K562 (cell line): ENCODE data around the gene TRIM38. TPM values are rescaled to one million over a fixed set of nuclear protein-coding genes. Genes with fewer than 3 reads are reported as not detected.
A peak's percentile ranks its signal among the peaks of the same experiment; 100 is the strongest.

Source experiments
- CCAR2 ChIP-seq: fragments of 200-400 bp; formaldehyde crosslinking; IDR thresholded peaks from 2 replicates; pipeline ENCODE4 v1.6.1; 2017; ENCODE audit warnings: mild to moderate bottlenecking, low read depth, low read length
- ELF1 ChIP-seq: fragments of 200-800 bp; sonication (Bioruptor generic); IDR thresholded peaks from 2 replicates; pipeline ENCODE4 v1.6.1; 2016; ENCODE audit warnings: missing genetic modification characterization, missing compliant biosample characterization
- ETV1 ChIP-seq: fragments of 450-650 bp; conservative IDR thresholded peaks from 2 replicates; pipeline ENCODE4 v1.6.1; 2016; ENCODE audit warnings: missing genetic modification characterization, control low read depth, low read depth, missing compliant biosample characterization
- EZH2 ChIP-seq: IDR thresholded peaks from 2 replicates; pipeline ENCODE4 v1.6.1; 2012; ENCODE audit warnings: low read depth, mild to moderate bottlenecking, inconsistent platforms, low read length, borderline replicate concordance
- FOSL1 ChIP-seq: fragments of 200-800 bp; sonication (Bioruptor generic); conservative IDR thresholded peaks from 2 replicates; pipeline ENCODE4 v1.6.1; 2016; ENCODE audit warnings: missing genetic modification characterization, missing compliant biosample characterization
- FUS ChIP-seq: fragments of 200-400 bp; formaldehyde crosslinking; optimal IDR thresholded peaks from 2 replicates; pipeline ENCODE3; 2017; ENCODE audit warnings: low read depth, low read length
- HDAC8 ChIP-seq: fragments of 450-650 bp; IDR thresholded peaks from 2 replicates; pipeline ENCODE4 v1.6.1; 2016; ENCODE audit warnings: mild to moderate bottlenecking, missing genetic modification characterization, moderate library complexity, missing compliant biosample characterization
- KDM5B ChIP-seq: fragments of 200-600 bp; sonication (generic); IDR thresholded peaks from 2 replicates; pipeline ENCODE4 v1.6.1; 2012; ENCODE audit warnings: low read depth, mild to moderate bottlenecking, moderate library complexity, low read length, control low read depth, inconsistent platforms; ENCODE audit not compliant: insufficient replicate concordance
- MED1 ChIP-seq: sonication (generic); formaldehyde crosslinking; IDR thresholded peaks from 2 replicates; pipeline ENCODE4 v1.8.1; 2023; ENCODE audit warnings: missing genetic modification reagents, borderline replicate concordance
- OTX1 ChIP-seq: fragments of 450-650 bp; formaldehyde crosslinking; IDR thresholded peaks from 2 replicates; pipeline ENCODE4 v1.4.0; 2022; ENCODE audit warnings: mild to moderate bottlenecking
- POLR3G ChIP-seq: IDR thresholded peaks from 2 replicates; pipeline ENCODE4 v1.6.1; 2011; ENCODE audit not compliant: insufficient read length, insufficient replicate concordance; ENCODE audit errors: extremely low read depth
- RBM39 ChIP-seq: fragments of 200-400 bp; formaldehyde crosslinking; optimal IDR thresholded peaks from 2 replicates; pipeline ENCODE3; 2018; ENCODE audit warnings: low read depth, low read length
- RHOXF2B ChIP-seq: fragments of 250-450 bp; sonication (Bioruptor Pico); conservative IDR thresholded peaks from 2 replicates; pipeline ENCODE4 v1.5.1; 2021
- SMARCA4 ChIP-seq: fragments of 450-650 bp; IDR thresholded peaks from 2 replicates; pipeline ENCODE4 v1.6.1; 2016
- SMARCC2 ChIP-seq: fragments of 450-650 bp; IDR thresholded peaks from 2 replicates; pipeline ENCODE4 v1.6.1; 2017; ENCODE audit warnings: antibody characterized with exemption, moderate library complexity, mild to moderate bottlenecking, low read depth
- XRCC4 ChIP-seq: IDR thresholded peaks from one replicate; pipeline ENCODE4 v1.6.1; 2011; ENCODE audit not compliant: insufficient read depth, insufficient read length; ENCODE audit errors: extremely low read depth
- ZBTB7A ChIP-seq: IDR thresholded peaks from 2 replicates; pipeline ENCODE4 v1.6.1; 2011; ENCODE audit warnings: low read depth, mild to moderate bottlenecking, low read length, moderate library complexity, borderline replicate concordance; ENCODE audit not compliant: control insufficient read depth
- ZNF41 ChIP-seq: fragments of 250-450 bp; sonication (Bioruptor Pico); conservative IDR thresholded peaks from 2 replicates; pipeline ENCODE4 v1.4.0; 2020; ENCODE audit warnings: mild to moderate bottlenecking
- ZNF77 ChIP-seq: fragments of 250-450 bp; sonication (Bioruptor Pico); IDR thresholded peaks from 2 replicates; pipeline ENCODE4 v1.5.0; 2020
- polyA plus RNA-seq, 8 experiments: library from polyadenylated mRNA; depleted of rRNA in 4 of 8; stranded (reverse) in 5 of 8; unstranded in 3 of 8; fragments of >200 nt; fragmentation: Nextera tagmentation in 2 of 8; fragmentation: Illumina TruSeq in 1 of 8; extraction: Ambion mirVana in 2 of 8; extraction: Trizol in 1 of 8; gene quantifications; 2 replicates each; pipeline versions ENCODE4 v1.2.1 to v1.2.3, GENCODE V29; 2011 to 2014; ENCODE audit warnings: inconsistent platforms in 1 of 8, missing spikeins in 1 of 8
- total RNA-seq, 7 experiments: library from RNA; depleted of rRNA in 6 of 7; stranded (reverse); fragments of >200 nt in 6 of 7; fragmentation: Illumina TruSeq in 2 of 7; extraction: Trizol in 2 of 7; gene quantifications; 2 replicates each; pipeline versions ENCODE4 v1.2.1 to v1.2.3, GENCODE V29; 2011 to 2021; ENCODE audit warnings: low replicate concordance in 1 of 7
- TF ChIP-seq, protein P1 (sequence below), 3 experiments: fragments of 200-800 bp in 1 of 3; fragments of 250-450 bp in 1 of 3; fragments of 450-650 bp in 1 of 3; sonication (Bioruptor Pico) in 1 of 3; sonication (Bioruptor generic) in 1 of 3; formaldehyde crosslinking in 1 of 3; IDR thresholded peaks; 2 replicates each; pipeline versions ENCODE4 v1.6.1 to v1.8.0; 2016 to 2022; ENCODE audit warnings: mild to moderate bottlenecking in 2 of 3, missing genetic modification characterization in 2 of 3, missing compliant biosample characterization in 1 of 3, moderate library complexity in 1 of 3
- TF ChIP-seq, protein P2 (sequence below), 2 experiments: fragments of 450-650 bp in 1 of 2; sonication (generic) in 1 of 2; formaldehyde crosslinking; conservative IDR thresholded peaks; 2 replicates each; pipeline versions ENCODE4 v1.4.0 to v1.8.1; 2020 to 2022; ENCODE audit warnings: mild to moderate bottlenecking in 1 of 2, missing genetic modification reagents in 1 of 2
- TF ChIP-seq, protein P3 (sequence below): IDR thresholded peaks from 2 replicates; pipeline ENCODE4 v1.6.1; 2014; ENCODE audit warnings: antibody characterized with exemption

The TRIM38 gene
- total and polyA plus RNA-seq, 9 of the 15 experiments (the other 6 are each of a cell fraction or from before 2014, with no cell fraction given) = 1.7 to 6.7 (median 6.3) TPM

DNA sequence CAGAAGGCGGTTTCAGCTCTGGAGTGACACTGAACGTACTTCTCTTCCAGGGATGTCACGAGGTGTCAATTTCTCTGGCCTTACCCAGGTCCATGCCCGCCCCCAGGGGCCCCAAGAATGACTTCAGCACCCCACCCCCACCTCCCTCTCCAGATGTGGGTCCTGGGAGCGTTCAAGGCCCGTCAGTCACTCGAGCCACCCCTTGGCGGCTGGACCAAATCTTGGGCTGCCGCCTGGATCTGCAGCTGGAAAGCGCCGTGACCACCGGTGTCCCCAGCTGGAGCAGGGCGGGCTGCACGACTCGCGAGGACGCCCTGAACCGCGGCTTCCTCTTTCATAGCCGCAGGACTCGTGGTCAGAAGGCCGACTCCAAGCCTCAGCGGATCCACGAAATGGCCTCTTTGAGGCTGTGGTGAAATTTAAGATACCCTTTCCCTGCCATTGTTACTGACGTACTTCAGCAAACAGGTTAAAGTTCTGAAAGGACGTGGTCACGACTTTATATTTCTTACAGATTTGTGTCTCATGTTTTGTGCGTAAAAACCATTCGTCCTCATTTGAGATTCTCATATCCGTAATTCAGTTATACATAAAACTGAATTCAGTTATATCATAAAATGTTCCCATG lies 29.3 kb downstream of the TRIM38 start (continued):
- TF ChIP-seq, protein P1, sequence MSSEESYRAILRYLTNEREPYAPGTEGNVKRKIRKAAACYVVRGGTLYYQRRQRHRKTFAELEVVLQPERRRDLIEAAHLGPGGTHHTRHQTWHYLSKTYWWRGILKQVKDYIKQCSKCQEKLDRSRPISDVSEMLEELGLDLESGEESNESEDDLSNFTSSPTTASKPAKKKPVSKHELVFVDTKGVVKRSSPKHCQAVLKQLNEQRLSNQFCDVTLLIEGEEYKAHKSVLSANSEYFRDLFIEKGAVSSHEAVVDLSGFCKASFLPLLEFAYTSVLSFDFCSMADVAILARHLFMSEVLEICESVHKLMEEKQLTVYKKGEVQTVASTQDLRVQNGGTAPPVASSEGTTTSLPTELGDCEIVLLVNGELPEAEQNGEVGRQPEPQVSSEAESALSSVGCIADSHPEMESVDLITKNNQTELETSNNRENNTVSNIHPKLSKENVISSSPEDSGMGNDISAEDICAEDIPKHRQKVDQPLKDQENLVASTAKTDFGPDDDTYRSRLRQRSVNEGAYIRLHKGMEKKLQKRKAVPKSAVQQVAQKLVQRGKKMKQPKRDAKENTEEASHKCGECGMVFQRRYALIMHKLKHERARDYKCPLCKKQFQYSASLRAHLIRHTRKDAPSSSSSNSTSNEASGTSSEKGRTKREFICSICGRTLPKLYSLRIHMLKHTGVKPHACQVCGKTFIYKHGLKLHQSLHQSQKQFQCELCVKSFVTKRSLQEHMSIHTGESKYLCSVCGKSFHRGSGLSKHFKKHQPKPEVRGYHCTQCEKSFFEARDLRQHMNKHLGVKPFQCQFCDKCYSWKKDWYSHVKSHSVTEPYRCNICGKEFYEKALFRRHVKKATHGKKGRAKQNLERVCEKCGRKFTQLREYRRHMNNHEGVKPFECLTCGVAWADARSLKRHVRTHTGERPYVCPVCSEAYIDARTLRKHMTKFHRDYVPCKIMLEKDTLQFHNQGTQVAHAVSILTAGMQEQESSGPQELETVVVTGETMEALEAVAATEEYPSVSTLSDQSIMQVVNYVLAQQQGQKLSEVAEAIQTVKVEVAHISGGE (CRISPR knock-in tag; IDR thresholded peaks at IDR 0.05) = peak in 1 of 3 experiments; percentile 74; a peak in 2 of 6 replicates
- TF ChIP-seq RBM39 (no peak), ETV1 (peak; percentile 62), SMARCA4 (peak; percentile 20; the same call in 1 of the 2 replicates), ZNF41 (CRISPR knock-in tag) (no peak), ZNF77 (no peak), SMARCC2 (peak; percentile 21; the same call in 1 of the 2 replicates), FOSL1 (peak; percentile 66; the same call in 1 of the 2 replicates), ELF1 (tag) (no peak), FUS (no peak), CCAR2 (no peak), MED1 (CRISPR knock-in tag) (no peak), XRCC4 (no peak), EZH2 (no peak), OTX1 (CRISPR knock-in tag) (0 out of 2 replicates have a peak, but pooled peaks have one; percentile 29), ZBTB7A (peak; percentile 37; the same call in 1 of the 2 replicates), RHOXF2B (CRISPR knock-in tag) (no peak), HDAC8 (tag) (no peak; the same call in 1 of the 2 replicates), KDM5B (no peak), POLR3G (no peak)
- TF ChIP-seq, protein P2, sequence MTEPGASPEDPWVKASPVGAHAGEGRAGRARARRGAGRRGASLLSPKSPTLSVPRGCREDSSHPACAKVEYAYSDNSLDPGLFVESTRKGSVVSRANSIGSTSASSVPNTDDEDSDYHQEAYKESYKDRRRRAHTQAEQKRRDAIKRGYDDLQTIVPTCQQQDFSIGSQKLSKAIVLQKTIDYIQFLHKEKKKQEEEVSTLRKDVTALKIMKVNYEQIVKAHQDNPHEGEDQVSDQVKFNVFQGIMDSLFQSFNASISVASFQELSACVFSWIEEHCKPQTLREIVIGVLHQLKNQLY (CRISPR knock-in tag; conservative IDR thresholded peaks at IDR 0.05) = no peak
- TF ChIP-seq, protein P3, sequence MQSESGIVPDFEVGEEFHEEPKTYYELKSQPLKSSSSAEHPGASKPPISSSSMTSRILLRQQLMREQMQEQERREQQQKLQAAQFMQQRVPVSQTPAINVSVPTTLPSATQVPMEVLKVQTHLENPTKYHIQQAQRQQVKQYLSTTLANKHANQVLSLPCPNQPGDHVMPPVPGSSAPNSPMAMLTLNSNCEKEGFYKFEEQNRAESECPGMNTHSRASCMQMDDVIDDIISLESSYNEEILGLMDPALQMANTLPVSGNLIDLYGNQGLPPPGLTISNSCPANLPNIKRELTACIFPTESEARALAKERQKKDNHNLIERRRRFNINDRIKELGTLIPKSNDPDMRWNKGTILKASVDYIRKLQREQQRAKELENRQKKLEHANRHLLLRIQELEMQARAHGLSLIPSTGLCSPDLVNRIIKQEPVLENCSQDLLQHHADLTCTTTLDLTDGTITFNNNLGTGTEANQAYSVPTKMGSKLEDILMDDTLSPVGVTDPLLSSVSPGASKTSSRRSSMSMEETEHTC = peak; percentile 53
